H1 (cell line): ENCODE data around the gene APOL3. TPM values are rescaled to one million over a fixed set of nuclear protein-coding genes. Genes with fewer than 3 reads are reported as not detected.
"Not testable (repeated sequence)": the region's sequence is repeated elsewhere in the genome, so short reads cannot be mapped to it uniquely, and the experiment has no call there.

ENCODE experiments used
- CTCF ChIA-PET: fragments of 300-600 bp; sonication (Branson Sonifier 250); formaldehyde crosslinking; loops from one replicate; lab custom pipeline; 2021; ENCODE audit not compliant: partially characterized antibody; lab: Charles Lee
- POLR2A ChIA-PET: fragments of 300-600 bp; sonication (Branson Sonifier 250); formaldehyde crosslinking; loops from one replicate; lab custom pipeline; 2021; ENCODE audit warnings: inconsistent platforms; ENCODE audit not compliant: partially characterized antibody; lab: Charles Lee
- DNase-seq, 2 experiments: peaks; one replicate each; pipeline versions ENCODE4 v3.0.0 to v3.0.0-alpha.2; 2010 to 2022; ENCODE audit warnings: low spot score in 2 of 2, low read depth in 1 of 2, mixed read lengths in 1 of 2
- FAIRE-seq: peaks from 2 replicates; lab custom pipeline; 2011; peaks lifted over from hg19 to GRCh38; lab: Jason Lieb, UNC
- H2AFZ ChIP-seq: 2 replicates; pipeline ENCODE4 v1.8.1; 2012; ENCODE audit warnings: low read length, inconsistent platforms
- H2AK5ac ChIP-seq: 2 replicates; pipeline ENCODE4 v1.6.1; 2013; ENCODE audit warnings: low read depth, low read length
- H2BK120ac ChIP-seq: replicated peaks from 2 replicates; pipeline ENCODE3; 2013; ENCODE audit warnings: low read depth, low read length, inconsistent platforms
- H2BK12ac ChIP-seq: 2 replicates; pipeline ENCODE4 v1.6.1; 2013; ENCODE audit warnings: low read depth, low read length
- H2BK15ac ChIP-seq: 2 replicates; pipeline ENCODE4 v1.6.1; 2013; ENCODE audit warnings: low read length
- H2BK20ac ChIP-seq: 2 replicates; pipeline ENCODE4 v1.6.1; 2013; ENCODE audit warnings: low read length
- H2BK5ac ChIP-seq: 2 replicates; pipeline ENCODE4 v1.6.1; 2013; ENCODE audit warnings: low read depth, low read length
- H3K14ac ChIP-seq: 2 replicates; pipeline ENCODE4 v1.6.1; 2013; ENCODE audit warnings: inconsistent platforms; ENCODE audit not compliant: insufficient read length
- H3K18ac ChIP-seq: 2 replicates; pipeline ENCODE4 v1.6.1; 2013; ENCODE audit warnings: low read length; ENCODE audit errors: extremely low read depth
- H3K23ac ChIP-seq: 2 replicates; pipeline ENCODE4 v1.6.1; 2013; ENCODE audit warnings: inconsistent platforms; ENCODE audit not compliant: insufficient read length
- H3K23me2 ChIP-seq: 2 replicates; pipeline ENCODE4 v1.6.1; 2013; ENCODE audit warnings: low read depth, low read length
- H3K27ac ChIP-seq: 2 replicates; pipeline ENCODE4 v1.6.1; 2011; ENCODE audit warnings: low read depth, low read length, inconsistent platforms
- H3K27me3 ChIP-seq, 4 experiments: replicated peaks in 1 of 4; 1 replicate in 1 of 4; 2 replicates in 3 of 4; pipeline versions ENCODE4 v1.6.1 to v1.8.1; 2011 to 2013; ENCODE audit warnings: low read length in 3 of 4, mild to moderate bottlenecking in 3 of 4, inconsistent platforms in 2 of 4, mixed read lengths in 2 of 4, moderate library complexity in 1 of 4; ENCODE audit not compliant: control insufficient read depth in 3 of 4, insufficient read depth in 3 of 4; ENCODE audit errors: extremely low read depth in 1 of 4
- H3K36me3 ChIP-seq, 4 experiments: 2 replicates each; pipeline versions ENCODE4 v1.6.1 to v1.8.1; 2011 to 2013; ENCODE audit warnings: mild to moderate bottlenecking in 4 of 4, low read length in 3 of 4, moderate library complexity in 2 of 4, control low read depth in 1 of 4, inconsistent platforms in 1 of 4; ENCODE audit not compliant: insufficient read depth in 4 of 4, control insufficient read depth in 2 of 4
- H3K4ac ChIP-seq: replicated peaks from 2 replicates; pipeline ENCODE3; 2013; ENCODE audit warnings: low read length, low read depth, mixed read lengths, inconsistent platforms; ENCODE audit not compliant: insufficient read length
- H3K4me1 ChIP-seq, 4 experiments: replicated peaks in 1 of 4; 1 replicate in 1 of 4; 2 replicates in 3 of 4; pipeline versions ENCODE4 v1.6.1 to v1.8.1; 2011 to 2013; ENCODE audit warnings: low read length in 3 of 4, inconsistent platforms in 2 of 4, mixed read lengths in 1 of 4; ENCODE audit not compliant: insufficient read depth in 4 of 4, control insufficient read depth in 3 of 4
- H3K4me2 ChIP-seq, 2 experiments: 2 replicates each; pipeline versions ENCODE4 v1.6.1 to v1.8.1; 2011 to 2013; ENCODE audit warnings: low read depth in 2 of 2, low read length in 2 of 2, control low read depth in 1 of 2, inconsistent platforms in 1 of 2, mild to moderate bottlenecking in 1 of 2; ENCODE audit not compliant: insufficient read depth in 1 of 2
- H3K4me3 ChIP-seq, 4 experiments: fragments of 200-600, 300-600 bp in 1 of 4; sonication (generic), shearing (Covaris generic), sonication (Bioruptor Twin) in 1 of 4; 2 replicates each; pipeline versions ENCODE4 v1.5.1 to v1.8.1; 2011 to 2016; ENCODE audit warnings: low read length in 4 of 4, low read depth in 3 of 4, control low read depth in 2 of 4, inconsistent platforms in 2 of 4, mild to moderate bottlenecking in 2 of 4, mixed read lengths in 1 of 4, moderate library complexity in 1 of 4; ENCODE audit not compliant: insufficient read depth in 2 of 4; ENCODE audit errors: extremely low read depth in 1 of 4
- H3K56ac ChIP-seq: replicated peaks from 2 replicates; pipeline ENCODE3; 2013; ENCODE audit warnings: low read depth, mild to moderate bottlenecking, mixed read lengths, low read length, inconsistent platforms; ENCODE audit not compliant: insufficient read length
- H3K79me1 ChIP-seq: 2 replicates; pipeline ENCODE4 v1.6.1; 2013; ENCODE audit warnings: low read depth, low read length, control low read depth
- H3K79me2 ChIP-seq, 2 experiments: 2 replicates each; pipeline versions ENCODE4 v1.6.1 to v1.8.1; 2012 to 2013; ENCODE audit warnings: low read length in 2 of 2, mild to moderate bottlenecking in 2 of 2, inconsistent platforms in 1 of 2; ENCODE audit not compliant: insufficient read depth in 2 of 2, control insufficient read depth in 1 of 2
- H3K9ac ChIP-seq, 4 experiments: replicated peaks in 1 of 4; 1 replicate in 1 of 4; 2 replicates in 3 of 4; pipeline versions ENCODE4 v1.6.1 to v1.8.1; 2011 to 2013; ENCODE audit warnings: low read depth in 3 of 4, low read length in 3 of 4, control low read depth in 2 of 4, mild to moderate bottlenecking in 2 of 4, moderate library complexity in 2 of 4, inconsistent platforms in 1 of 4; ENCODE audit errors: extremely low read depth in 1 of 4
- H3K9me3 ChIP-seq, 2 experiments: 2 replicates each; pipeline versions ENCODE4 v1.6.1 to v1.8.1; 2012 to 2013; ENCODE audit warnings: mild to moderate bottlenecking in 2 of 2, moderate library complexity in 2 of 2, control low read depth in 1 of 2, inconsistent platforms in 1 of 2, low read depth in 1 of 2, low read length in 1 of 2, mixed read lengths in 1 of 2; ENCODE audit not compliant: insufficient read depth in 2 of 2
- H4K20me1 ChIP-seq, 2 experiments: replicated peaks in 1 of 2; 2 replicates each; pipeline versions ENCODE3 to v1.8.1; 2011 to 2013; ENCODE audit warnings: inconsistent platforms in 2 of 2, low read length in 2 of 2, mild to moderate bottlenecking in 1 of 2; ENCODE audit not compliant: insufficient read depth in 2 of 2, control insufficient read depth in 1 of 2
- H4K5ac ChIP-seq: 2 replicates; pipeline ENCODE4 v1.6.1; 2013; ENCODE audit warnings: low read length, low read depth, mixed read lengths, inconsistent platforms; ENCODE audit not compliant: insufficient read length
- H4K8ac ChIP-seq: 2 replicates; pipeline ENCODE4 v1.8.0; 2013; ENCODE audit warnings: mild to moderate bottlenecking, moderate library complexity, low read length, inconsistent platforms; ENCODE audit not compliant: insufficient read depth; ENCODE audit errors: extremely low read depth
- H4K91ac ChIP-seq: replicated peaks from 2 replicates; pipeline ENCODE3; 2013; ENCODE audit warnings: low read length, mixed read lengths, inconsistent platforms; ENCODE audit not compliant: insufficient read length
- WGBS, 2 experiments: shearing (Covaris generic) in 1 of 2; methylation state at CpG; one replicate each; pipeline versions ENCODE4 v1.1.6 to v1.1.7; 2013 to 2015; ENCODE audit warnings: low lambda C conversion rate in 2 of 2, mixed read lengths in 2 of 2, inconsistent platforms in 1 of 2, low coverage in 1 of 2, missing lambda C conversion rate in 1 of 2; ENCODE audit not compliant: insufficient replicate concordance in 2 of 2, insufficient coverage in 1 of 2, insufficient read length in 1 of 2; ENCODE audit errors: extremely low coverage in 1 of 2, missing lambda C conversion rate in 1 of 2; 5-methylcytosine and 5-hydroxymethylcytosine counted together
- polyA plus RNA-seq, 7 experiments: library from polyadenylated mRNA; depleted of rRNA in 3 of 7; stranded (reverse) in 5 of 7; unstranded in 2 of 7; fragments of >200 nt in 5 of 7; fragments of 200-250 nt in 2 of 7; gene quantifications; 1 replicate in 5 of 7; 2 replicates in 1 of 7; 4 replicates in 1 of 7; pipeline versions ENCODE4 v1.2.1 to v1.2.3, GENCODE V29; 2011 to 2013; ENCODE audit warnings: missing spikeins in 2 of 7, mixed read lengths in 2 of 7
- total RNA-seq: library from RNA; stranded (reverse); fragmentation: NEBNext Ultra II Directional; extraction: Animal tissue kit (Norgen Biotek cat#: 25700); gene quantifications from 2 replicates; pipeline ENCODE4 v1.2.1, GENCODE V29; 2021

Gene APOL3
- total and polyA plus RNA-seq, 2 of the 8 experiments (the other 6 are each of a cell fraction or from before 2014, with no cell fraction given), result 0.12 TPM; not detected in 1

- H2BK120ac ChIP-seq, H3K36me3 ChIP-seq, H2BK15ac ChIP-seq, H2BK5ac ChIP-seq, POLR2A ChIA-PET, DNase-seq, H2AFZ ChIP-seq, H4K91ac ChIP-seq, H3K4me2 ChIP-seq, H3K79me1 ChIP-seq, H2AK5ac ChIP-seq, H3K18ac ChIP-seq, H3K4ac ChIP-seq, H3K27me3 ChIP-seq, H2BK12ac ChIP-seq, H3K27ac ChIP-seq, H3K9ac ChIP-seq, H2BK20ac ChIP-seq, H3K4me3 ChIP-seq, H4K5ac ChIP-seq, H3K14ac ChIP-seq, FAIRE-seq, H4K20me1 ChIP-seq, H4K8ac ChIP-seq, H3K79me2 ChIP-seq, H3K9me3 ChIP-seq, H3K4me1 ChIP-seq, H3K23ac ChIP-seq, H3K56ac ChIP-seq, H3K23me2 ChIP-seq: not testable (repeated sequence)
- CTCF ChIA-PET, result interaction anchor here (0.6 kb wide), 1 partner anchor 1216 kb away, joined by 3 read pairs; no protein-coding TSS in a partner anchor
- 88% methylated on average over 5 of the region's 5 CpGs; no CpG with 5 or more reads in 1 of the 2 experiments for WGBS, 2 experiments
These were observed 45.0 kb upstream of the APOL3 start for GRCh38 chr22:36205573-36205972.
